HCT116 (cell line): ENCODE results near the gene TBC1D30. TPM values are rescaled to one million over a fixed set of nuclear protein-coding genes. Genes with fewer than 3 reads are reported as not detected.

Experiments
- ATAC-seq: fragments of 200-7000 bp; cut with Tn5 transposase; 2 replicates; pipeline ENCODE4 v1.9.1; 2020; ENCODE audit warnings: mild to moderate bottlenecking, moderate library complexity
- BruUV-seq: library from RNA; stranded (reverse); fragments of 400-500 nt; replicated peaks from 2 replicates; lab custom pipeline; 2021; lab: Mats Ljungman, UMichigan
- CTCF ChIA-PET: fragments of 300-600 bp; sonication (Branson Sonifier 250); formaldehyde crosslinking; loops from one replicate; lab custom pipeline; 2021; ENCODE audit warnings: antibody characterized with exemption; lab: Charles Lee
- POLR2A ChIA-PET: fragments of 300-600, 350-600 bp; sonication (Branson Sonifier 250); formaldehyde crosslinking; loops from one replicate; lab custom pipeline; 2021; ENCODE audit warnings: antibody characterized with exemption; lab: Charles Lee
- RAD21 ChIA-PET, 2 experiments: fragments of 300-600 bp; sonication (Branson Sonifier 250); formaldehyde crosslinking; loops; one replicate each; lab custom pipeline; 2023; ENCODE audit warnings: low total read pairs in 2 of 2; ENCODE audit not compliant: uncharacterized antibody in 2 of 2, unreplicated experiment in 2 of 2, low non-redundant PET in 1 of 2; lab: Charles Lee
- DNase-seq: peaks from one replicate; pipeline ENCODE4 v3.0.0-alpha.2; 2010; ENCODE audit warnings: low read depth, low spot score
- H2AFZ ChIP-seq: fragments of 200-600 bp; shearing (Covaris generic), sonication (generic); 2 replicates; pipeline ENCODE4 v1.6.1; 2017; ENCODE audit warnings: low read depth, mixed run types, mixed read lengths, antibody characterized with exemption, low read length; ENCODE audit not compliant: poor library complexity, severe bottlenecking
- H3K27ac ChIP-seq: 2 replicates; pipeline ENCODE4 v1.5.1; 2012; ENCODE audit warnings: low read depth, low read length
- H3K27me3 ChIP-seq: fragments of 200-600 bp; sonication (generic); 2 replicates; pipeline ENCODE4 v1.6.1; 2016; ENCODE audit warnings: mixed run types, low read length, mixed read lengths; ENCODE audit not compliant: insufficient read depth
- H3K36me3 ChIP-seq, 2 experiments: fragments of 200-500 bp in 1 of 2; fragments of 200-600 bp in 1 of 2; sonication (Bioruptor generic) in 1 of 2; sonication (generic) in 1 of 2; 2 replicates each; pipeline versions ENCODE4 v1.5.1 to v1.6.1; 2014 to 2016; ENCODE audit warnings: low read length in 2 of 2, inconsistent platforms in 1 of 2, mixed read lengths in 1 of 2, mixed run types in 1 of 2; ENCODE audit not compliant: insufficient read depth in 2 of 2, control insufficient read depth in 1 of 2
- H3K4me1 ChIP-seq, 2 experiments: fragments of 200-600 bp in 1 of 2; sonication (generic) in 1 of 2; 2 replicates each; pipeline versions ENCODE4 v1.5.1 to v1.6.1; 2012 to 2017; ENCODE audit warnings: low read length in 2 of 2, inconsistent platforms in 1 of 2, mild to moderate bottlenecking in 1 of 2, mixed read lengths in 1 of 2, mixed run types in 1 of 2, moderate library complexity in 1 of 2; ENCODE audit not compliant: insufficient read depth in 2 of 2, control insufficient read depth in 1 of 2
- H3K4me2 ChIP-seq: fragments of 200-600 bp; sonication (generic); 2 replicates; pipeline ENCODE4 v1.6.1; 2017; ENCODE audit warnings: mixed run types, low read length, mixed read lengths
- H3K4me3 ChIP-seq, 2 experiments: fragments of 200-600 bp in 1 of 2; sonication (generic) in 1 of 2; replicated peaks in 1 of 2; 2 replicates each; pipeline ENCODE4 v1.5.1; 2011 to 2016; ENCODE audit warnings: low read length in 2 of 2, control low read depth in 1 of 2, low read depth in 1 of 2, mild to moderate bottlenecking in 1 of 2, mixed read lengths in 1 of 2, mixed run types in 1 of 2
- H3K79me2 ChIP-seq: fragments of 200-600 bp; sonication (generic); 2 replicates; pipeline ENCODE4 v1.6.1; 2017; ENCODE audit warnings: mild to moderate bottlenecking, mixed run types, low read length, moderate library complexity, mixed read lengths; ENCODE audit not compliant: insufficient read depth
- H3K9ac ChIP-seq: fragments of 200-600 bp; sonication (generic); 2 replicates; pipeline ENCODE4 v1.6.1; 2016; ENCODE audit warnings: low read length, mixed read lengths
- H3K9me2 ChIP-seq: fragments of 200-600 bp; sonication (generic), shearing (Covaris generic); 2 replicates; pipeline ENCODE4 v1.6.1; 2017; ENCODE audit warnings: mixed run types, mild to moderate bottlenecking, moderate library complexity; ENCODE audit not compliant: insufficient read depth
- H3K9me3 ChIP-seq, 2 experiments: fragments of 200-500 bp in 1 of 2; fragments of 200-600 bp in 1 of 2; sonication (Bioruptor generic) in 1 of 2; sonication (generic) in 1 of 2; 2 replicates each; pipeline ENCODE4 v1.6.1; 2014 to 2017; ENCODE audit warnings: low read length in 2 of 2, mixed read lengths in 2 of 2, inconsistent platforms in 1 of 2, low read depth in 1 of 2, mild to moderate bottlenecking in 1 of 2, mixed run types in 1 of 2, moderate library complexity in 1 of 2; ENCODE audit not compliant: control insufficient read depth in 1 of 2, insufficient read depth in 1 of 2
- H4K20me1 ChIP-seq: fragments of 200-600 bp; sonication (generic), shearing (Covaris generic); 2 replicates; pipeline ENCODE4 v1.6.1; 2017; ENCODE audit warnings: mixed run types, mild to moderate bottlenecking, moderate library complexity; ENCODE audit not compliant: insufficient read depth
- CBX3 ChIP-seq: IDR thresholded peaks from 2 replicates; pipeline ENCODE4 v1.6.1; 2012; ENCODE audit warnings: low read depth
- EGR1 ChIP-seq: IDR thresholded peaks from 2 replicates; pipeline ENCODE4 v1.6.1; 2012; ENCODE audit warnings: low read depth
- EZH2phosphoT487 ChIP-seq: fragments of 200-600 bp; IDR thresholded peaks from 2 replicates; pipeline ENCODE4 v1.6.1; 2018; ENCODE audit warnings: antibody characterized with exemption, borderline replicate concordance
- POLR2A ChIP-seq: IDR thresholded peaks from 2 replicates; pipeline ENCODE4 v1.7.0; 2011; ENCODE audit warnings: borderline replicate concordance; ENCODE audit not compliant: insufficient read depth, insufficient read length; ENCODE audit errors: extremely low read depth
- POLR2AphosphoS5 ChIP-seq: IDR thresholded peaks from 2 replicates; pipeline ENCODE4 v1.6.1; 2011; ENCODE audit warnings: mild to moderate bottlenecking, low read depth, low read length, moderate library complexity
- RAD21 ChIP-seq: IDR thresholded peaks from 2 replicates; pipeline ENCODE4 v1.6.1; 2012; ENCODE audit warnings: low read depth, mild to moderate bottlenecking
- SIN3A ChIP-seq: IDR thresholded peaks from 2 replicates; pipeline ENCODE4 v1.6.1; 2012; ENCODE audit warnings: low read depth
- SRF ChIP-seq: IDR thresholded peaks from 2 replicates; pipeline ENCODE4 v1.6.1; 2012; ENCODE audit warnings: low read depth
- TCF7L2 ChIP-seq: IDR thresholded peaks from 2 replicates; pipeline ENCODE4 v1.7.0; 2011; ENCODE audit warnings: borderline replicate concordance, inconsistent platforms; ENCODE audit not compliant: insufficient read depth, insufficient read length; ENCODE audit errors: extremely low read depth
- YY1 ChIP-seq: IDR thresholded peaks from 2 replicates; pipeline ENCODE4 v1.6.1; 2011; ENCODE audit warnings: low read length, low read depth, moderate library complexity, mild to moderate bottlenecking; ENCODE audit not compliant: insufficient replicate concordance; ENCODE audit errors: extremely low read depth
- ZFX ChIP-seq: fragments of 450-650 bp; IDR thresholded peaks from 2 replicates; pipeline ENCODE4 v1.6.1; 2017
- ZNF274 ChIP-seq: fragments of 200-500 bp; sonication (Bioruptor generic); IDR thresholded peaks from 2 replicates; pipeline ENCODE4 v1.6.1; 2014; ENCODE audit warnings: mild to moderate bottlenecking, low read depth, low read length, inconsistent platforms
- intact Hi-C: fragments of 100-400 bp; cut with micrococcal nuclease; formaldehyde crosslinking; loops from 2 replicates; pipeline ENCODE4 v1.10.0; 2022
- total RNA-seq: library from RNA; stranded (reverse); gene quantifications from one replicate; pipeline ENCODE4 v1.2.1, GENCODE V29; 2021; ENCODE audit not compliant: unreplicated experiment
- TF ChIP-seq, protein P1 (sequence below): IDR thresholded peaks from 2 replicates; pipeline ENCODE4 v1.6.1; 2012
- TF ChIP-seq, protein P2 (sequence below): IDR thresholded peaks from 2 replicates; pipeline ENCODE4 v1.6.1; 2012; ENCODE audit warnings: low read depth

TBC1D30 gene
- total RNA-seq, 1 experiment from 2014 or later = 24.1 TPM

DNA sequence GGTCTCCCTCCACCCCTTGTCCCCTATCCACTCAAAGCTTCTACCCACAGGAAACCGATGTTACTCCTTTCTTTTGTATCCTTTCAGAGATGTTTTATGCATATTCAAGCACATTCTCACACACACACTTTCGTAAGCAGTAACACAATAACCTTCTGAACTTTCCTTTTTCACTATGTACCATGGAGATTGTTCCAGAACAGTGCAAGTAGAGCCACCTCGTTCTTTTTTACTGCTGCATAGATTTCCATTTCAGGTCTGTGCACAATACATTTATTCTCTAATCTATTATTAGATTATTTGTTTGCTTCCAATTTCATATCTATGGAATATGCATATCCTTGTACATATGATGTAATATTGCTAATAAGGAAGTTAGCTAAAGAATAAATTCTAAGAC, 60.3 kb downstream of the TBC1D30 start:
- Histone ChIP-seq H3K9me2 (no peaks in the 10 kb centered on the region), H4K20me1 (no peaks in the 10 kb centered on the region), H3K4me1 (peaks cover 0 to 3% of the 10 kb centered on the region in 2 experiments; a peak in 1 of 4 replicates), H3K9ac (no peak overlapping the region), H3K9me3 (no peaks in the 10 kb centered on the region), H3K4me3 (no peak overlapping the region), H3K27me3 (no peaks in the 10 kb centered on the region), H3K36me3 (no peaks in the 10 kb centered on the region), H2AFZ (no peak overlapping the region), H3K79me2 (no peaks in the 10 kb centered on the region), H3K27ac (no peak overlapping the region), H3K4me2 (no peak overlapping the region)
- ATAC-seq (no peak), DNase-seq (no peak)
- BruUV-seq = no TSS peak
- TF ChIP-seq CBX3 = no peak
- RAD21 ChIA-PET = no interaction called here
- CTCF ChIA-PET = no interaction called here
- intact Hi-C loops = no loop called here
- POLR2A ChIA-PET = no interaction called here

DNA sequence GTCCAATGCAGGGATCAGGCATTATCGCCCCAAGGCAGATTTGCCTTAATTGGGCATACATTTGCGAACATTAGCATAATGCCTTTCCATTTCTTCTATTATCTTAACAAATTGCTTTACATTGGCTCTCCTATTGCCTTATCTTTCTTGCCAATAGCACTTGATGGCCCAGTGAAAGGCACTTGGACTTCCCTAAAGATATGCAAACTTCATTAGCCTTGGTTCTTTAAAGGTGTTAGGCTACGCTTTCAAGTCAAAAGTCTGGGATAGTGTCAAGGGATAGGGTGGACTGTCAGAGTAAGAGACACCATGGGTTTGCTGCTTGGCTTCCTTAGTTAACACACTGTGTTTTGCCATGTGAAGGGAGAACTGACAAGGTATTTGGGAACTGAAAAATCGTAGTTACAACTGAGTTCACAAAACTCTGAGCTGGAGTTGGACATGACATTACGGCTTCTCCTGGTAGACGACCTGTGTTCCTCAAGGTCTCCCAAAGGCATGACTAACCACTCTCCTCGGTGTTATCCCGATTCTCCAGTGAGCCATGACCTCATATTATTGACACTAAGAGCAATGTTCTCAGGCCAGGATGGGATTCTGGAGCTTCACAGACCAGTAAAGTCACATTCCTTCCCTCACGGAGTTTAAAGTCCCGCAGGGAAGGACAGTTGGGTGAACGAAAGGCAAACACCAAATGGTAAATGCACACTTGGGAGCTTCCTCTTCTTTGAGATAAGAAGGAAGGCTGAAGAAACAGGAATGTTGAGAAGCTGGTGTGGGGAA, 65.2 kb downstream of the TBC1D30 start:
- H3K79me2 ChIP-seq = no peaks in the 10 kb centered on the region
- H2AFZ ChIP-seq = no peak overlapping the region
- RAD21 ChIA-PET = no interaction called here
- H3K9me2 ChIP-seq = no peaks in the 10 kb centered on the region
- intact Hi-C loops = loop anchor here (5.0 kb wide), 2 partner anchors 398 to 1218 kb away; no protein-coding TSS in a partner anchor
- no peak overlapping the region for H3K27ac ChIP-seq
- POLR2A ChIA-PET = no interaction called here
- H3K9me3 ChIP-seq = no peaks in the 10 kb centered on the region
- H3K9ac ChIP-seq = no peak overlapping the region
- CTCF ChIA-PET = no interaction called here
- no TSS peak for BruUV-seq
- no peaks in the 10 kb centered on the region for H3K36me3 ChIP-seq
- DNase-seq = no peak
- peaks cover 0 to 6% of the 10 kb centered on the region in 2 experiments; a peak in 1 of 4 replicates for H3K4me1 ChIP-seq
- no peaks in the 10 kb centered on the region for H4K20me1 ChIP-seq
- no peak overlapping the region for H3K4me2 ChIP-seq
- H3K4me3 ChIP-seq = no peak overlapping the region
- ATAC-seq = no peak
- no peaks in the 10 kb centered on the region for H3K27me3 ChIP-seq
- no peak for TF ChIP-seq SIN3A
- TF ChIP-seq, protein P1, sequence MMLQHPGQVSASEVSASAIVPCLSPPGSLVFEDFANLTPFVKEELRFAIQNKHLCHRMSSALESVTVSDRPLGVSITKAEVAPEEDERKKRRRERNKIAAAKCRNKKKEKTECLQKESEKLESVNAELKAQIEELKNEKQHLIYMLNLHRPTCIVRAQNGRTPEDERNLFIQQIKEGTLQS = no peak
- TF ChIP-seq POLR2A = no peak
- TF ChIP-seq RAD21 = no peak
- no peak for TF ChIP-seq TCF7L2
- TF ChIP-seq ZNF274 = no peak
- no peak for TF ChIP-seq ZFX
- no peak for TF ChIP-seq POLR2AphosphoS5
- TF ChIP-seq EGR1 = no peak
- TF ChIP-seq EZH2phosphoT487 = no peak
- TF ChIP-seq SRF = no peak
- TF ChIP-seq, protein P2, sequence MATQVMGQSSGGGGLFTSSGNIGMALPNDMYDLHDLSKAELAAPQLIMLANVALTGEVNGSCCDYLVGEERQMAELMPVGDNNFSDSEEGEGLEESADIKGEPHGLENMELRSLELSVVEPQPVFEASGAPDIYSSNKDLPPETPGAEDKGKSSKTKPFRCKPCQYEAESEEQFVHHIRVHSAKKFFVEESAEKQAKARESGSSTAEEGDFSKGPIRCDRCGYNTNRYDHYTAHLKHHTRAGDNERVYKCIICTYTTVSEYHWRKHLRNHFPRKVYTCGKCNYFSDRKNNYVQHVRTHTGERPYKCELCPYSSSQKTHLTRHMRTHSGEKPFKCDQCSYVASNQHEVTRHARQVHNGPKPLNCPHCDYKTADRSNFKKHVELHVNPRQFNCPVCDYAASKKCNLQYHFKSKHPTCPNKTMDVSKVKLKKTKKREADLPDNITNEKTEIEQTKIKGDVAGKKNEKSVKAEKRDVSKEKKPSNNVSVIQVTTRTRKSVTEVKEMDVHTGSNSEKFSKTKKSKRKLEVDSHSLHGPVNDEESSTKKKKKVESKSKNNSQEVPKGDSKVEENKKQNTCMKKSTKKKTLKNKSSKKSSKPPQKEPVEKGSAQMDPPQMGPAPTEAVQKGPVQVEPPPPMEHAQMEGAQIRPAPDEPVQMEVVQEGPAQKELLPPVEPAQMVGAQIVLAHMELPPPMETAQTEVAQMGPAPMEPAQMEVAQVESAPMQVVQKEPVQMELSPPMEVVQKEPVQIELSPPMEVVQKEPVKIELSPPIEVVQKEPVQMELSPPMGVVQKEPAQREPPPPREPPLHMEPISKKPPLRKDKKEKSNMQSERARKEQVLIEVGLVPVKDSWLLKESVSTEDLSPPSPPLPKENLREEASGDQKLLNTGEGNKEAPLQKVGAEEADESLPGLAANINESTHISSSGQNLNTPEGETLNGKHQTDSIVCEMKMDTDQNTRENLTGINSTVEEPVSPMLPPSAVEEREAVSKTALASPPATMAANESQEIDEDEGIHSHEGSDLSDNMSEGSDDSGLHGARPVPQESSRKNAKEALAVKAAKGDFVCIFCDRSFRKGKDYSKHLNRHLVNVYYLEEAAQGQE = no peak
- no peak for TF ChIP-seq YY1
